K562 (cell line): Measurements from ENCODE around the gene CYP2R1. TPM values are rescaled to one million over a fixed set of nuclear protein-coding genes. Genes with fewer than 3 reads are reported as not detected.
A peak's percentile ranks its signal among the peaks of the same experiment; 100 is the strongest.

ENCODE experiments used
- ATAC-seq: fragments of 200-7000 bp; cut with Tn5 transposase; 3 replicates; pipeline ENCODE4 v1.9.1; 2020; ENCODE audit warnings: moderate library complexity
- Bru-seq: library from RNA; stranded (reverse); fragments of 400-500 nt; gene quantifications from one replicate; lab custom pipeline; 2021; lab: Mats Ljungman, UMichigan
- BruChase-seq, 2 experiments: library from RNA; stranded (reverse); fragments of 400-500 nt; gene quantifications; one replicate each; lab custom pipeline; 2021; lab: Mats Ljungman, UMichigan
- BruUV-seq: library from RNA; stranded (reverse); fragments of 400-500 nt; replicated peaks from 2 replicates; lab custom pipeline; 2021; lab: Mats Ljungman, UMichigan
- CTCF ChIA-PET: fragments of 300-600 bp; formaldehyde crosslinking; extraction: SDS; loops from one replicate; lab custom pipeline; 2021; ENCODE audit warnings: low intra/inter-chr PET ratio; lab: Yijun Ruan, JAX
- POLR2A ChIA-PET: fragments of 300-600, 350-650 bp; sonication (Branson Sonifier 250); formaldehyde crosslinking; extraction: SDS; loops from one replicate; lab custom pipeline; 2021; ENCODE audit warnings: antibody characterized with exemption, inconsistent platforms; lab: Yijun Ruan, JAX
- DNase-seq, 4 experiments: peaks; one replicate each; pipeline versions ENCODE4 v3.0.0 to v3.0.0-alpha.2; 2011 to 2018; ENCODE audit warnings: low spot score in 3 of 4, mixed read lengths in 3 of 4; ENCODE audit errors: extremely low read depth in 1 of 4
- FAIRE-seq: peaks from 2 replicates; lab custom pipeline; 2011; peaks lifted over from hg19 to GRCh38; lab: Jason Lieb, UNC
- H2AFZ ChIP-seq: 2 replicates; pipeline ENCODE4 v1.6.0; 2011; ENCODE audit warnings: low read depth, low read length, control low read depth, inconsistent platforms
- H3K27ac ChIP-seq: fragments of 200-600 bp; 3 replicates; pipeline ENCODE4 v1.8.0; 2011; ENCODE audit warnings: low read depth, mild to moderate bottlenecking, control low read depth, inconsistent platforms, low read length, moderate library complexity, mixed read lengths; ENCODE audit errors: extremely low read depth
- H3K27me3 ChIP-seq, 2 experiments: fragments of 300-600 bp in 1 of 2; 2 replicates in 1 of 2; 3 replicates in 1 of 2; pipeline versions ENCODE4 v1.6.0 to v1.8.0; 2011; ENCODE audit warnings: inconsistent platforms in 2 of 2, low read length in 2 of 2, mild to moderate bottlenecking in 1 of 2, mixed read lengths in 1 of 2, moderate library complexity in 1 of 2; ENCODE audit not compliant: control insufficient read depth in 2 of 2, insufficient read depth in 2 of 2
- H3K36me3 ChIP-seq: fragments of 300-600 bp; 3 replicates; pipeline ENCODE4 v1.8.0; 2011; ENCODE audit warnings: mild to moderate bottlenecking, low read length, inconsistent platforms; ENCODE audit not compliant: control insufficient read depth, insufficient read depth
- H3K4me1 ChIP-seq, 2 experiments: fragments of 200-600 bp in 1 of 2; replicated peaks in 1 of 2; 2 replicates in 1 of 2; 3 replicates in 1 of 2; pipeline versions ENCODE4 v1.5.1 to v1.8.0; 2011; ENCODE audit warnings: inconsistent platforms in 2 of 2, low read length in 2 of 2, mild to moderate bottlenecking in 1 of 2, mixed read lengths in 1 of 2, moderate library complexity in 1 of 2; ENCODE audit not compliant: control insufficient read depth in 2 of 2, insufficient read depth in 2 of 2
- H3K4me2 ChIP-seq: 2 replicates; pipeline ENCODE4 v1.6.1; 2011; ENCODE audit warnings: low read length, control low read depth, inconsistent platforms, mixed read lengths; ENCODE audit not compliant: insufficient read depth
- H3K4me3 ChIP-seq: fragments of 200-600 bp; sonication (generic), shearing (Covaris generic); 2 replicates; pipeline ENCODE4 v1.5.1; 2016; ENCODE audit warnings: control low read depth, inconsistent platforms
- H3K79me2 ChIP-seq: fragments of 200-600 bp; 3 replicates; pipeline ENCODE4 v1.8.0; 2011; ENCODE audit warnings: low read length, inconsistent platforms; ENCODE audit not compliant: control insufficient read depth, insufficient read depth
- H3K9ac ChIP-seq, 2 experiments: 2 replicates each; pipeline versions ENCODE4 v1.6.0 to v1.6.1; 2011; ENCODE audit warnings: low read depth in 2 of 2, low read length in 2 of 2, control low read depth in 1 of 2, inconsistent platforms in 1 of 2, mild to moderate bottlenecking in 1 of 2, mixed read lengths in 1 of 2; ENCODE audit not compliant: insufficient read depth in 1 of 2
- H3K9me1 ChIP-seq: one replicate; pipeline ENCODE4 v1.6.0; 2011; ENCODE audit warnings: inconsistent platforms, mild to moderate bottlenecking, low read length, moderate library complexity; ENCODE audit not compliant: control insufficient read depth, insufficient read depth
- H3K9me3 ChIP-seq: replicated peaks from 2 replicates; pipeline ENCODE4 v1.5.1; 2011; ENCODE audit warnings: low read depth, low read length, inconsistent platforms; ENCODE audit not compliant: control insufficient read depth, insufficient read depth
- H4K20me1 ChIP-seq: replicated peaks from 2 replicates; pipeline ENCODE4 v1.6.1; 2011; ENCODE audit warnings: low read length, inconsistent platforms, mixed read lengths; ENCODE audit not compliant: control insufficient read depth, insufficient read depth
- ASH1L ChIP-seq: fragments of 450-650 bp; IDR thresholded peaks from 2 replicates; pipeline ENCODE4 v1.6.1; 2018; ENCODE audit warnings: borderline replicate concordance, mild to moderate bottlenecking, low read depth; ENCODE audit not compliant: partially characterized antibody
- JUND ChIP-seq, 2 experiments: IDR thresholded peaks; 2 replicates in 1 of 2; 3 replicates in 1 of 2; pipeline ENCODE4 v1.6.1; 2011; ENCODE audit warnings: borderline replicate concordance in 2 of 2, low read depth in 2 of 2, low read length in 2 of 2, improper control_type of control experiment in 1 of 2, missing biosample characterization in 1 of 2, missing genetic modification characterization in 1 of 2, missing genetic modification reagents in 1 of 2
- NCOA1 ChIP-seq: fragments of 450-650 bp; IDR thresholded peaks from 2 replicates; pipeline ENCODE4 v1.6.1; 2016; ENCODE audit warnings: low read depth
- RNF2 ChIP-seq: sonication (generic); IDR thresholded peaks from 2 replicates; pipeline ENCODE4 v1.6.1; 2016
- SIRT6 ChIP-seq: IDR thresholded peaks from one replicate; pipeline ENCODE4 v1.6.1; 2012; ENCODE audit warnings: low read depth, mild to moderate bottlenecking, control low read depth, inconsistent platforms, low read length, moderate library complexity
- TAF7 ChIP-seq: fragments of 450-650 bp; IDR thresholded peaks from 2 replicates; pipeline ENCODE4 v1.6.1; 2016; ENCODE audit warnings: missing genetic modification characterization, missing compliant biosample characterization
- U2AF1 ChIP-seq: fragments of 200-400 bp; formaldehyde crosslinking; optimal IDR thresholded peaks from 2 replicates; pipeline ENCODE3; 2017; ENCODE audit warnings: mild to moderate bottlenecking, low read depth, low read length, moderate library complexity
- ZNF589 ChIP-seq: fragments of 200-800 bp; sonication (Bioruptor generic); IDR thresholded peaks from 2 replicates; pipeline ENCODE4 v1.6.1; 2016; ENCODE audit warnings: low read depth, missing genetic modification characterization, missing compliant biosample characterization
- WGBS: fragments of 100-300 bp; shearing (Covaris generic); methylation state at CpG from one replicate; pipeline ENCODE4 v1.1.6; 2016; ENCODE audit warnings: low coverage, mixed read lengths; ENCODE audit not compliant: insufficient coverage; ENCODE audit errors: missing lambda C conversion rate; 5-methylcytosine and 5-hydroxymethylcytosine counted together
- in situ Hi-C: fragments of 300-500 bp; cut with MboI; formaldehyde crosslinking; loops from 4 replicates; pipeline ENCODE4 v1.15.0; 2018; ENCODE audit warnings: inconsistent platforms, mixed read lengths
- intact Hi-C: fragments of 100-400 bp; cut with micrococcal nuclease; formaldehyde crosslinking; loops from 2 replicates; pipeline ENCODE4 v1.14.2; 2022
- long read RNA-seq, 3 experiments: library from polyadenylated mRNA in 2 of 3; library from RNA in 1 of 3; unstranded in 2 of 3; stranded (forward) in 1 of 3; transcript quantifications; one replicate each; pipeline ENCODE4 v2.0.0, GENCODE V29; 2019 to 2022
- polyA minus RNA-seq, 3 experiments: library from RNA; depleted of rRNA, polyadenylated mRNA; stranded (reverse); fragments of >200 nt; gene quantifications; 2 replicates each; pipeline ENCODE4 v1.2.3, GENCODE V29; 2011
- polyA plus RNA-seq, 8 experiments: library from polyadenylated mRNA; depleted of rRNA in 4 of 8; stranded (reverse) in 5 of 8; unstranded in 3 of 8; fragments of >200 nt; fragmentation: Nextera tagmentation in 2 of 8; fragmentation: Illumina TruSeq in 1 of 8; extraction: Ambion mirVana in 2 of 8; extraction: Trizol in 1 of 8; gene quantifications; 2 replicates each; pipeline versions ENCODE4 v1.2.1 to v1.2.3, GENCODE V29; 2011 to 2014; ENCODE audit warnings: inconsistent platforms in 1 of 8, missing spikeins in 1 of 8
- total RNA-seq, 7 experiments: library from RNA; depleted of rRNA in 6 of 7; stranded (reverse); fragments of >200 nt in 6 of 7; fragmentation: Illumina TruSeq in 2 of 7; extraction: Trizol in 2 of 7; gene quantifications; 2 replicates each; pipeline versions ENCODE4 v1.2.1 to v1.2.3, GENCODE V29; 2011 to 2021; ENCODE audit warnings: low replicate concordance in 1 of 7
- TF ChIP-seq, protein P1 (sequence below): fragments of 450-650 bp; IDR thresholded peaks from 2 replicates; pipeline ENCODE4 v1.6.1; 2017; ENCODE audit warnings: antibody characterized with exemption
- TF ChIP-seq, protein P2 (sequence below): conservative IDR thresholded peaks from 2 replicates; pipeline ENCODE4 v1.6.1; 2011; ENCODE audit warnings: low read depth, mild to moderate bottlenecking, low read length; ENCODE audit not compliant: control insufficient read depth

The CYP2R1 gene, protein sequence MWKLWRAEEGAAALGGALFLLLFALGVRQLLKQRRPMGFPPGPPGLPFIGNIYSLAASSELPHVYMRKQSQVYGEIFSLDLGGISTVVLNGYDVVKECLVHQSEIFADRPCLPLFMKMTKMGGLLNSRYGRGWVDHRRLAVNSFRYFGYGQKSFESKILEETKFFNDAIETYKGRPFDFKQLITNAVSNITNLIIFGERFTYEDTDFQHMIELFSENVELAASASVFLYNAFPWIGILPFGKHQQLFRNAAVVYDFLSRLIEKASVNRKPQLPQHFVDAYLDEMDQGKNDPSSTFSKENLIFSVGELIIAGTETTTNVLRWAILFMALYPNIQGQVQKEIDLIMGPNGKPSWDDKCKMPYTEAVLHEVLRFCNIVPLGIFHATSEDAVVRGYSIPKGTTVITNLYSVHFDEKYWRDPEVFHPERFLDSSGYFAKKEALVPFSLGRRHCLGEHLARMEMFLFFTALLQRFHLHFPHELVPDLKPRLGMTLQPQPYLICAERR
- total RNA-seq (2011; cell fraction: chromatin; rRNA removed; ENCODE audit: low replicate concordance) = 23.4 and 40.6 TPM in 2 replicates
- 10.8 and 19.5 TPM in 2 replicates for total RNA-seq (2011; cell fraction: nucleolus; rRNA removed)
- 34.5 and 48.2 TPM in 2 replicates for total RNA-seq (2011; cell fraction: nucleoplasm; rRNA removed)
- total RNA-seq (2014; rRNA removed) (17.7 and 19.4 TPM in 2 replicates), total RNA-seq (2014; rRNA removed; fragmentation: Illumina TruSeq; extraction: Trizol) (32.3 and 43.3 TPM in 2 replicates), total RNA-seq (2015; rRNA removed; fragmentation: Illumina TruSeq; extraction: Trizol) (15.9 and 20.8 TPM in 2 replicates), total RNA-seq (2021) (19.7 and 20.1 TPM in 2 replicates), polyA plus RNA-seq (2011; rRNA removed) (39.3 and 40.5 TPM in 2 replicates), polyA plus RNA-seq (2014; fragmentation: Illumina TruSeq; extraction: Trizol) (33.2 and 37.2 TPM in 2 replicates), polyA plus RNA-seq (2014; fragmentation: Nextera tagmentation; extraction: Ambion mirVana) (10 to 100 TPM; 26.6 to 29.4 TPM), polyA plus RNA-seq (2014; rRNA removed) (34.5 and 38.0 TPM in 2 replicates), polyA minus RNA-seq (2011; rRNA and poly(A)+ RNA removed) (27.4 and 32.5 TPM in 2 replicates), Bru-seq, nascent RNA (percentile 67 among the genes with signal in this experiment), BruChase-seq, experiment 1, labeled RNA remaining after a 2-hour chase (percentile 81 among the genes with signal in this experiment), BruChase-seq, experiment 2, labeled RNA remaining after a 6-hour chase (percentile 80 among the genes with signal in this experiment)
- polyA plus RNA-seq (2011; cell fraction: cytosol; rRNA removed) = 9.3 and 15.6 TPM in 2 replicates
- polyA plus RNA-seq (2011; cell fraction: nucleus; rRNA removed) = 60.3 and 78.0 TPM in 2 replicates
- polyA plus RNA-seq (2012) = 20.4 and 69.1 TPM in 2 replicates
- polyA minus RNA-seq (2011; cell fraction: cytosol; rRNA and poly(A)+ RNA removed) = 7.4 and 12.8 TPM in 2 replicates
- 24.2 and 39.0 TPM in 2 replicates for polyA minus RNA-seq (2011; cell fraction: nucleus; rRNA and poly(A)+ RNA removed)
- long read RNA-seq, experiment 1, transcript CYP2R1-206 (5 exons, 1,882 nt) = major isoform, 6 of 33 reads
- long read RNA-seq, experiment 1, partial matches to known transcripts = 1 of 33 reads
- long read RNA-seq, experiment 1, other reads (novel, unspliced or antisense) = 22 of 33 reads
- long read RNA-seq, experiment 2, partial matches to known transcripts = 3 of 13 reads
- long read RNA-seq, experiment 2, other reads (novel, unspliced or antisense) = 8 of 13 reads
- long read RNA-seq, experiment 3, transcript CYP2R1-206 (5 exons, 1,882 nt) = major isoform, 5 of 12 reads
- long read RNA-seq, experiment 3, partial matches to known transcripts = 0 of 12 reads
- long read RNA-seq, experiment 3, other reads (novel, unspliced or antisense) = 7 of 12 reads

DNA sequence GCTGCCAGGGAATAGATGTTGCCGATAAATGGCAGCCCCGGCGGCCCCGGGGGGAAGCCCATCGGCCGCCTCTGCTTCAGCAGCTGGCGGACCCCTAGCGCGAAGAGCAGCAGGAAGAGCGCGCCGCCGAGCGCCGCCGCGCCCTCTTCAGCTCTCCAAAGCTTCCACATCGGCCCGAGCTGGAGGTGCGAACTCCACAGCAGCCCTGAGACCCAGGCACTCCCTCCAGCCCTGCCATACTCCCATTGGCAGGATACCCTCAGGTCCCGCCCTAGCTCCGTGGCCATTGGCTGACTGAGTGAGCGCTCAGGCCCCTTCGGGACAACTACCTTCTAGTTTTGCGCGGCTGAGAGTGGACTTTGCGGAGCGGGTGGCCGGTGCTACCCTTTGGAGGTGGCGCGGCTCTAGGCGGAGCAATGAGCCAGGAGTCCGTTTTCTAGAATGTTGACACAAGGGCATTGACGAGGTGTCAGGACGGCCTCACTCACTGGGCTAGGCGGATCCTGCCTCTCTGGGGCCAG is at the start of gene CYP2R1:
Gene CYP2R1 (minus strand): TSS at position 196 of the 521 bp plus-strand sequence. CDS start 26 bp downstream, at position 170.
- ChIA-PET POLR2A (interaction anchor here (0.6 to 1.9 kb wide), 18 partner anchors 8 to 695 kb away, joined by 3 to 8 read pairs (median 3); partner anchors contain the start of genes PDE3B and PSMA1), CTCF (no interaction called here)
- under 1% methylated on average over 32 of the region's 36 CpGs for WGBS
- Histone ChIP-seq H3K79me2 (peaks cover 19% of the 10 kb centered on the region), H4K20me1 (no peaks in the 10 kb centered on the region), H3K4me3 (peak within 1 kb of the TSS; percentile 54), H3K4me2 (peak within 1 kb of the TSS; percentile 92), H3K27ac (peak within 1 kb of the TSS; percentile 79), H3K27me3 (no peaks in the 10 kb centered on the region), H3K9me1 (no peaks in the 10 kb centered on the region), H3K4me1 (peaks cover 23% of the 10 kb centered on the region in 2 experiments), H3K9ac (peak within 1 kb of the TSS; percentile 81 to 93), H2AFZ (peak within 1 kb of the TSS; percentile 97), H3K9me3 (no peaks in the 10 kb centered on the region), H3K36me3 (no peaks in the 10 kb centered on the region)
- in situ Hi-C loops (loop anchor here (10.0 kb wide), 2 partner anchors 247 to 367 kb away; partner anchors contain the start of genes PDE3B and PSMA1), intact Hi-C loops (loop anchor here (5.0 kb wide), 3 partner anchors 40 to 370 kb away; partner anchors contain the start of genes PDE3B and PSMA1)
- FAIRE-seq = peak; percentile 95
- BruUV-seq = no TSS peak
- DNase-seq = peak; percentile 97 to 100 (median 99)
- ATAC-seq = peak; percentile 97
- TF ChIP-seq RNF2 (0 out of 2 replicates have a peak, but pooled peaks have one; percentile 67), ASH1L (peak; percentile 90), JUND (IDR thresholded peaks at IDR 0.05; ENCODE audit: borderline replicate concordance, low read depth, low read length) (peak; percentile 41; the same call in 1 of the 2 replicates), JUND (tag; IDR thresholded peaks at IDR 0.05; ENCODE audit: borderline replicate concordance, low read depth, low read length) (peak; percentile 27; the same call in 1 of the 3 replicates), TAF7 (tag) (no peak), U2AF1 (peak; percentile 24), NCOA1 (no peak), ZNF589 (CRISPR knock-in tag) (peak; percentile 78; the same call in 1 of the 2 replicates), SIRT6 (no peak)
- TF ChIP-seq, protein P1, sequence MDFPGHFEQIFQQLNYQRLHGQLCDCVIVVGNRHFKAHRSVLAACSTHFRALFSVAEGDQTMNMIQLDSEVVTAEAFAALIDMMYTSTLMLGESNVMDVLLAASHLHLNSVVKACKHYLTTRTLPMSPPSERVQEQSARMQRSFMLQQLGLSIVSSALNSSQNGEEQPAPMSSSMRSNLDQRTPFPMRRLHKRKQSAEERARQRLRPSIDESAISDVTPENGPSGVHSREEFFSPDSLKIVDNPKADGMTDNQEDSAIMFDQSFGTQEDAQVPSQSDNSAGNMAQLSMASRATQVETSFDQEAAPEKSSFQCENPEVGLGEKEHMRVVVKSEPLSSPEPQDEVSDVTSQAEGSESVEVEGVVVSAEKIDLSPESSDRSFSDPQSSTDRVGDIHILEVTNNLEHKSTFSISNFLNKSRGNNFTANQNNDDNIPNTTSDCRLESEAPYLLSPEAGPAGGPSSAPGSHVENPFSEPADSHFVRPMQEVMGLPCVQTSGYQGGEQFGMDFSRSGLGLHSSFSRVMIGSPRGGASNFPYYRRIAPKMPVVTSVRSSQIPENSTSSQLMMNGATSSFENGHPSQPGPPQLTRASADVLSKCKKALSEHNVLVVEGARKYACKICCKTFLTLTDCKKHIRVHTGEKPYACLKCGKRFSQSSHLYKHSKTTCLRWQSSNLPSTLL = no peak
- TF ChIP-seq, protein P2, sequence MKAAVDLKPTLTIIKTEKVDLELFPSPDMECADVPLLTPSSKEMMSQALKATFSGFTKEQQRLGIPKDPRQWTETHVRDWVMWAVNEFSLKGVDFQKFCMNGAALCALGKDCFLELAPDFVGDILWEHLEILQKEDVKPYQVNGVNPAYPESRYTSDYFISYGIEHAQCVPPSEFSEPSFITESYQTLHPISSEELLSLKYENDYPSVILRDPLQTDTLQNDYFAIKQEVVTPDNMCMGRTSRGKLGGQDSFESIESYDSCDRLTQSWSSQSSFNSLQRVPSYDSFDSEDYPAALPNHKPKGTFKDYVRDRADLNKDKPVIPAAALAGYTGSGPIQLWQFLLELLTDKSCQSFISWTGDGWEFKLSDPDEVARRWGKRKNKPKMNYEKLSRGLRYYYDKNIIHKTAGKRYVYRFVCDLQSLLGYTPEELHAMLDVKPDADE = no peak
